Hepatocyte (in vitro differentiated cells): ENCODE results near the gene ZFX.

Source experiments
- CTCF ChIP-seq: fragments of 200-600 bp; sonication (generic); IDR thresholded peaks from 2 replicates; pipeline ENCODE4 v1.5.1; 2016; ENCODE audit warnings: antibody characterized with exemption, mild to moderate bottlenecking; ENCODE audit not compliant: poor library complexity
- EZH2 ChIP-seq: fragments of 200-600 bp; sonication (generic); IDR thresholded peaks from 2 replicates; pipeline ENCODE4 v1.6.1; 2016; ENCODE audit warnings: antibody characterized with exemption, mild to moderate bottlenecking, borderline replicate concordance
- EZH2phosphoT487 ChIP-seq: fragments of 200-600 bp; sonication (generic); IDR thresholded peaks from one replicate; pipeline ENCODE4 v1.6.1; 2018; ENCODE audit warnings: antibody characterized with exemption, mild to moderate bottlenecking, low read depth, moderate library complexity; ENCODE audit not compliant: unreplicated experiment, severe bottlenecking

GRCh38 chrX:24124244-24124799, 25.2 kb upstream of the ZFX start:
- no peak for TF ChIP-seq CTCF
- TF ChIP-seq EZH2phosphoT487 = no peak
- no peak for TF ChIP-seq EZH2
